Rectal smooth muscle tissue (tissue), 1 donor: ENCODE measurements around the gene DCHS2.

Experiments used
- H3K27ac ChIP-seq: one replicate; pipeline ENCODE4 v1.7.0; 2013; ENCODE audit warnings: low read depth, low read length, inconsistent platforms
- H3K27me3 ChIP-seq: one replicate; pipeline ENCODE4 v1.7.0; 2013; ENCODE audit warnings: low read length; ENCODE audit not compliant: control insufficient read depth, insufficient read depth
- H3K36me3 ChIP-seq: one replicate; pipeline ENCODE4 v1.7.0; 2013; ENCODE audit warnings: low read length; ENCODE audit not compliant: control insufficient read depth, insufficient read depth
- H3K4me1 ChIP-seq: one replicate; pipeline ENCODE4 v1.7.0; 2013; ENCODE audit warnings: low read length; ENCODE audit not compliant: control insufficient read depth, insufficient read depth
- H3K4me3 ChIP-seq: one replicate; pipeline ENCODE4 v1.7.0; 2013; ENCODE audit warnings: low read length
- H3K9ac ChIP-seq: one replicate; pipeline ENCODE4 v1.7.0; 2013; ENCODE audit warnings: low read length

Gene DCHS2

GRCh38 chr4:154354883-154355282, 136.7 kb downstream of the DCHS2 start:
- H3K36me3 ChIP-seq = no peaks in the 10 kb centered on the region
- no peak overlapping the region for H3K9ac ChIP-seq
- no peaks in the 10 kb centered on the region for H3K27me3 ChIP-seq
- no peak overlapping the region for H3K4me3 ChIP-seq
- no peak overlapping the region for H3K27ac ChIP-seq
- H3K4me1 ChIP-seq = no peaks in the 10 kb centered on the region

- no peak overlapping the region for H3K4me3 ChIP-seq
- H3K36me3 ChIP-seq = no peaks in the 10 kb centered on the region
- H3K27me3 ChIP-seq = peaks cover 3% of the 10 kb centered on the region
- no peak overlapping the region for H3K9ac ChIP-seq
- H3K27ac ChIP-seq = no peak overlapping the region
- H3K4me1 ChIP-seq = no peaks in the 10 kb centered on the region
These were observed 141.8 kb downstream of the DCHS2 start for GRCh38 chr4:154349829-154350228.

- H3K27me3 ChIP-seq = peaks cover 3% of the 10 kb centered on the region
- no peak overlapping the region for H3K9ac ChIP-seq
- no peak overlapping the region for H3K4me3 ChIP-seq
- H3K27ac ChIP-seq = no peak overlapping the region
- H3K36me3 ChIP-seq = no peaks in the 10 kb centered on the region
- no peaks in the 10 kb centered on the region for H3K4me1 ChIP-seq
These were observed 142.9 kb downstream of the DCHS2 start for GRCh38 chr4:154348657-154349056.

GRCh38 chr4:154345359-154345758, 146.2 kb downstream of the DCHS2 start:
- no peak overlapping the region for H3K27ac ChIP-seq
- H3K4me1 ChIP-seq = no peaks in the 10 kb centered on the region
- no peak overlapping the region for H3K4me3 ChIP-seq
- no peaks in the 10 kb centered on the region for H3K36me3 ChIP-seq
- no peak overlapping the region for H3K9ac ChIP-seq
- H3K27me3 ChIP-seq = peaks cover 3% of the 10 kb centered on the region

- Histone ChIP-seq H3K27me3 (peaks cover 3% of the 10 kb centered on the region), H3K36me3 (no peaks in the 10 kb centered on the region), H3K27ac (no peak overlapping the region), H3K4me1 (no peaks in the 10 kb centered on the region), H3K9ac (no peak overlapping the region), H3K4me3 (no peak overlapping the region)
These were observed 146.9 kb downstream of the DCHS2 start for GRCh38 chr4:154344686-154345085.

GRCh38 chr4:154343651-154344050, 147.9 kb downstream of the DCHS2 start:
- Histone ChIP-seq H3K36me3 (no peaks in the 10 kb centered on the region), H3K4me1 (no peaks in the 10 kb centered on the region), H3K9ac (no peak overlapping the region), H3K27ac (no peak overlapping the region), H3K4me3 (no peak overlapping the region), H3K27me3 (peaks cover 3% of the 10 kb centered on the region)

- no peaks in the 10 kb centered on the region for H3K27me3 ChIP-seq
- no peak overlapping the region for H3K4me3 ChIP-seq
- H3K4me1 ChIP-seq = no peaks in the 10 kb centered on the region
- H3K27ac ChIP-seq = no peak overlapping the region
- no peaks in the 10 kb centered on the region for H3K36me3 ChIP-seq
- no peak overlapping the region for H3K9ac ChIP-seq
These were observed 150.2 kb downstream of the DCHS2 start for GRCh38 chr4:154341448-154341847.

GRCh38 chr4:154335588-154335987, 156.0 kb downstream of the DCHS2 start:
- Histone ChIP-seq H3K4me3 (no peak overlapping the region), H3K4me1 (no peaks in the 10 kb centered on the region), H3K27ac (no peak overlapping the region), H3K27me3 (no peaks in the 10 kb centered on the region), H3K36me3 (no peaks in the 10 kb centered on the region), H3K9ac (no peak overlapping the region)

- Histone ChIP-seq H3K4me1 (no peaks in the 10 kb centered on the region), H3K36me3 (no peaks in the 10 kb centered on the region), H3K27ac (no peak overlapping the region), H3K9ac (peak overlapping the region; percentile 14), H3K27me3 (no peaks in the 10 kb centered on the region), H3K4me3 (peak overlapping the region; percentile 54)
These were observed 158.7 kb downstream of the DCHS2 start for GRCh38 chr4:154332681-154333421.

- no peaks in the 10 kb centered on the region for H3K4me1 ChIP-seq
- H3K27me3 ChIP-seq = no peaks in the 10 kb centered on the region
- H3K27ac ChIP-seq = no peak overlapping the region
- no peaks in the 10 kb centered on the region for H3K36me3 ChIP-seq
- H3K4me3 ChIP-seq = no peak overlapping the region
- no peak overlapping the region for H3K9ac ChIP-seq
These were observed 161.7 kb downstream of the DCHS2 start for GRCh38 chr4:154329939-154330338.

GRCh38 chr4:154329268-154329868, 162.2 kb downstream of the DCHS2 start:
- Histone ChIP-seq H3K4me1 (no peaks in the 10 kb centered on the region), H3K27me3 (no peaks in the 10 kb centered on the region), H3K4me3 (no peak overlapping the region), H3K36me3 (no peaks in the 10 kb centered on the region), H3K9ac (no peak overlapping the region), H3K27ac (no peak overlapping the region)

GRCh38 chr4:154328030-154328429, 163.6 kb downstream of the DCHS2 start:
- Histone ChIP-seq H3K36me3 (no peaks in the 10 kb centered on the region), H3K27me3 (no peaks in the 10 kb centered on the region), H3K9ac (no peak overlapping the region), H3K27ac (no peak overlapping the region), H3K4me3 (no peak overlapping the region), H3K4me1 (no peaks in the 10 kb centered on the region)

GRCh38 chr4:154320521-154320920, 171.1 kb downstream of the DCHS2 start:
- H3K9ac ChIP-seq = no peak overlapping the region
- H3K4me3 ChIP-seq = no peak overlapping the region
- H3K27me3 ChIP-seq = no peaks in the 10 kb centered on the region
- no peaks in the 10 kb centered on the region for H3K36me3 ChIP-seq
- H3K27ac ChIP-seq = no peak overlapping the region
- no peaks in the 10 kb centered on the region for H3K4me1 ChIP-seq
